Neural cell (in vitro differentiated cells): ENCODE results near the gene GRAMD2A. TPM values are rescaled to one million over a fixed set of nuclear protein-coding genes. Genes with fewer than 3 reads are reported as not detected.

ENCODE experiments used
- H2AFZ ChIP-seq: fragments of 200-600, 300-800 bp; sonication (generic), shearing (Covaris generic); 2 replicates; pipeline ENCODE4 v1.6.0; 2014; ENCODE audit warnings: low read depth, mild to moderate bottlenecking, antibody characterized with exemption, low read length, moderate library complexity
- H3F3A ChIP-seq: fragments of 200-600 bp; shearing (Covaris generic); 2 replicates; pipeline ENCODE4 v1.6.1; 2016; ENCODE audit warnings: mild to moderate bottlenecking, moderate library complexity, mixed read lengths, antibody characterized with exemption, low read length; ENCODE audit not compliant: insufficient read depth, poor library complexity, severe bottlenecking
- H3K27ac ChIP-seq: fragments of 200-600, 300-800 bp; sonication (generic), shearing (Covaris generic); 2 replicates; pipeline ENCODE4 v1.5.1; 2014; ENCODE audit warnings: mild to moderate bottlenecking, low read length, moderate library complexity
- H3K27me3 ChIP-seq: fragments of 300-800, 200-600 bp; sonication (generic), shearing (Covaris generic); 2 replicates; pipeline ENCODE4 v1.6.0; 2014; ENCODE audit warnings: mild to moderate bottlenecking, low read depth, low read length, moderate library complexity; ENCODE audit not compliant: insufficient read depth
- H3K36me3 ChIP-seq: fragments of 300-800, 200-600 bp; sonication (generic), shearing (Covaris generic); 2 replicates; pipeline ENCODE4 v1.5.1; 2014; ENCODE audit warnings: mild to moderate bottlenecking, antibody characterized with exemption, low read length, moderate library complexity; ENCODE audit not compliant: insufficient read depth
- H3K4me2 ChIP-seq: fragments of 300-800, 200-600 bp; sonication (generic), shearing (Covaris generic); 2 replicates; pipeline ENCODE4 v1.6.0; 2014; ENCODE audit warnings: mild to moderate bottlenecking, low read length
- H3K4me3 ChIP-seq: fragments of 300-800, 200-600 bp; sonication (generic), shearing (Covaris generic); 2 replicates; pipeline ENCODE4 v1.5.1; 2014; ENCODE audit warnings: mild to moderate bottlenecking, low read length, moderate library complexity
- H3K79me2 ChIP-seq: fragments of 200-600 bp; shearing (Covaris generic); replicated peaks from 2 replicates; pipeline ENCODE4 v1.6.0; 2014; ENCODE audit warnings: mild to moderate bottlenecking, low read length, moderate library complexity; ENCODE audit not compliant: insufficient read depth
- H3K9ac ChIP-seq: fragments of 300-800, 200-600 bp; sonication (generic), shearing (Covaris generic); 2 replicates; pipeline ENCODE4 v1.6.1; 2016; ENCODE audit warnings: mild to moderate bottlenecking, low read length, mixed read lengths
- H3K9me2 ChIP-seq: fragments of 200-600 bp; shearing (Covaris generic); 2 replicates; pipeline ENCODE4 v1.6.1; 2016; ENCODE audit warnings: mild to moderate bottlenecking, low read length, mixed read lengths; ENCODE audit not compliant: insufficient read depth
- H3K9me3 ChIP-seq: fragments of 200-600, 300-800 bp; sonication (generic), shearing (Covaris generic); 2 replicates; pipeline ENCODE4 v1.6.1; 2016; ENCODE audit warnings: mild to moderate bottlenecking, mixed run types, low read length, moderate library complexity, mixed read lengths
- H4K20me1 ChIP-seq: fragments of 200-600 bp; shearing (Covaris generic); 2 replicates; pipeline ENCODE4 v1.6.1; 2016; ENCODE audit warnings: mild to moderate bottlenecking, mixed run types; ENCODE audit not compliant: insufficient read depth
- MXI1 ChIP-seq: fragments of 450-650 bp; conservative IDR thresholded peaks from 2 replicates; pipeline ENCODE4 v1.6.1; 2014; ENCODE audit warnings: antibody characterized with exemption, mild to moderate bottlenecking; ENCODE audit not compliant: poor library complexity, severe bottlenecking
- RAD21 ChIP-seq: fragments of 450-650 bp; conservative IDR thresholded peaks from 2 replicates; pipeline ENCODE4 v1.6.1; 2014; ENCODE audit warnings: antibody characterized with exemption, mild to moderate bottlenecking, moderate library complexity
- TAF1 ChIP-seq: IDR thresholded peaks from 2 replicates; pipeline ENCODE4 v1.6.1; 2012; ENCODE audit warnings: low read depth
- polyA plus RNA-seq: library from polyadenylated mRNA; depleted of rRNA; stranded (reverse); fragments of >200 nt; gene quantifications from 2 replicates; pipeline ENCODE4 v1.2.3, GENCODE V29; 2014
- TF ChIP-seq, protein P1 (sequence below): fragments of 450-650 bp; IDR thresholded peaks from 2 replicates; pipeline ENCODE4 v1.5.1; 2014; ENCODE audit warnings: antibody characterized with exemption, mild to moderate bottlenecking, moderate library complexity; ENCODE audit not compliant: poor library complexity, severe bottlenecking
- TF ChIP-seq, protein P2 (sequence below): IDR thresholded peaks from 2 replicates; pipeline ENCODE4 v1.6.1; 2012; ENCODE audit warnings: borderline replicate concordance

GRAMD2A gene
- polyA plus RNA-seq, 1 donor from 2014 or later = 1.9 TPM

- Histone ChIP-seq H3K9ac (no peak overlapping the region), H4K20me1 (no peaks in the 10 kb centered on the region), H3K27me3 (peaks cover 19% of the 10 kb centered on the region), H3K9me3 (no peaks in the 10 kb centered on the region), H3K9me2 (no peaks in the 10 kb centered on the region), H2AFZ (no peak overlapping the region), H3K4me3 (no peak overlapping the region), H3F3A (no peaks in the 10 kb centered on the region), H3K36me3 (no peaks in the 10 kb centered on the region), H3K4me2 (no peak overlapping the region), H3K79me2 (no peaks in the 10 kb centered on the region), H3K27ac (no peak overlapping the region)
- TF ChIP-seq, protein P1, sequence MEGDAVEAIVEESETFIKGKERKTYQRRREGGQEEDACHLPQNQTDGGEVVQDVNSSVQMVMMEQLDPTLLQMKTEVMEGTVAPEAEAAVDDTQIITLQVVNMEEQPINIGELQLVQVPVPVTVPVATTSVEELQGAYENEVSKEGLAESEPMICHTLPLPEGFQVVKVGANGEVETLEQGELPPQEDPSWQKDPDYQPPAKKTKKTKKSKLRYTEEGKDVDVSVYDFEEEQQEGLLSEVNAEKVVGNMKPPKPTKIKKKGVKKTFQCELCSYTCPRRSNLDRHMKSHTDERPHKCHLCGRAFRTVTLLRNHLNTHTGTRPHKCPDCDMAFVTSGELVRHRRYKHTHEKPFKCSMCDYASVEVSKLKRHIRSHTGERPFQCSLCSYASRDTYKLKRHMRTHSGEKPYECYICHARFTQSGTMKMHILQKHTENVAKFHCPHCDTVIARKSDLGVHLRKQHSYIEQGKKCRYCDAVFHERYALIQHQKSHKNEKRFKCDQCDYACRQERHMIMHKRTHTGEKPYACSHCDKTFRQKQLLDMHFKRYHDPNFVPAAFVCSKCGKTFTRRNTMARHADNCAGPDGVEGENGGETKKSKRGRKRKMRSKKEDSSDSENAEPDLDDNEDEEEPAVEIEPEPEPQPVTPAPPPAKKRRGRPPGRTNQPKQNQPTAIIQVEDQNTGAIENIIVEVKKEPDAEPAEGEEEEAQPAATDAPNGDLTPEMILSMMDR = no peak
- TF ChIP-seq MXI1 (no peak), TAF1 (no peak), RAD21 (no peak)
- TF ChIP-seq, protein P2, sequence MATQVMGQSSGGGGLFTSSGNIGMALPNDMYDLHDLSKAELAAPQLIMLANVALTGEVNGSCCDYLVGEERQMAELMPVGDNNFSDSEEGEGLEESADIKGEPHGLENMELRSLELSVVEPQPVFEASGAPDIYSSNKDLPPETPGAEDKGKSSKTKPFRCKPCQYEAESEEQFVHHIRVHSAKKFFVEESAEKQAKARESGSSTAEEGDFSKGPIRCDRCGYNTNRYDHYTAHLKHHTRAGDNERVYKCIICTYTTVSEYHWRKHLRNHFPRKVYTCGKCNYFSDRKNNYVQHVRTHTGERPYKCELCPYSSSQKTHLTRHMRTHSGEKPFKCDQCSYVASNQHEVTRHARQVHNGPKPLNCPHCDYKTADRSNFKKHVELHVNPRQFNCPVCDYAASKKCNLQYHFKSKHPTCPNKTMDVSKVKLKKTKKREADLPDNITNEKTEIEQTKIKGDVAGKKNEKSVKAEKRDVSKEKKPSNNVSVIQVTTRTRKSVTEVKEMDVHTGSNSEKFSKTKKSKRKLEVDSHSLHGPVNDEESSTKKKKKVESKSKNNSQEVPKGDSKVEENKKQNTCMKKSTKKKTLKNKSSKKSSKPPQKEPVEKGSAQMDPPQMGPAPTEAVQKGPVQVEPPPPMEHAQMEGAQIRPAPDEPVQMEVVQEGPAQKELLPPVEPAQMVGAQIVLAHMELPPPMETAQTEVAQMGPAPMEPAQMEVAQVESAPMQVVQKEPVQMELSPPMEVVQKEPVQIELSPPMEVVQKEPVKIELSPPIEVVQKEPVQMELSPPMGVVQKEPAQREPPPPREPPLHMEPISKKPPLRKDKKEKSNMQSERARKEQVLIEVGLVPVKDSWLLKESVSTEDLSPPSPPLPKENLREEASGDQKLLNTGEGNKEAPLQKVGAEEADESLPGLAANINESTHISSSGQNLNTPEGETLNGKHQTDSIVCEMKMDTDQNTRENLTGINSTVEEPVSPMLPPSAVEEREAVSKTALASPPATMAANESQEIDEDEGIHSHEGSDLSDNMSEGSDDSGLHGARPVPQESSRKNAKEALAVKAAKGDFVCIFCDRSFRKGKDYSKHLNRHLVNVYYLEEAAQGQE = no peak
These were observed 5.2 kb downstream of the GRAMD2A start for GRCh38 chr15:72192416-72192815.

- Histone ChIP-seq H3K27me3 (peaks cover 6% of the 10 kb centered on the region), H3K9ac (no peak overlapping the region), H3K36me3 (no peaks in the 10 kb centered on the region), H3K4me2 (no peak overlapping the region), H2AFZ (no peak overlapping the region), H3K27ac (no peak overlapping the region), H3F3A (no peaks in the 10 kb centered on the region), H3K4me3 (no peak overlapping the region), H3K9me2 (no peaks in the 10 kb centered on the region), H3K79me2 (no peaks in the 10 kb centered on the region), H3K9me3 (no peaks in the 10 kb centered on the region), H4K20me1 (no peaks in the 10 kb centered on the region)
- TF ChIP-seq, protein P2 = no peak
These were observed 8.2 kb downstream of the GRAMD2A start for GRCh38 chr15:72189250-72189902.
